ENCODE results near the gene MIS12. TPM values are rescaled to one million over a fixed set of nuclear protein-coding genes. Genes with fewer than 3 reads are reported as not detected.

The MIS12 gene
- total RNA-seq, result 10 to 100 TPM; 10.2 to 14.3 (median 12.0) TPM
- long read RNA-seq, donor 1, transcript MIS12-202 (2 exons, 2,204 nt), result major isoform, 8 of 18 reads
- long read RNA-seq, donor 1, partial matches to known transcripts, result 3 of 18 reads
- long read RNA-seq, donor 1, other reads (novel, unspliced or antisense), result 3 of 18 reads
- long read RNA-seq, donor 2, transcript MIS12-202 (2 exons, 2,204 nt), result major isoform, 6 of 8 reads
- long read RNA-seq, donor 2, partial matches to known transcripts, result 0 of 8 reads
- long read RNA-seq, donor 2, other reads (novel, unspliced or antisense), result 0 of 8 reads

GRCh38 chr17:5486206-5487124 lies at the start of gene MIS12:
TSS of gene MIS12 (plus strand) at chr17:5486566. CDS start at chr17:5488863, 2,297 bp downstream.
- intact Hi-C loops (cut with DNase I, micrococcal nuclease), result no loop called here
- Histone ChIP-seq H3K9me3 (no peaks in the 10 kb centered on the region), H3K4me1 (ENCODE audit: low read depth) (peaks cover 19% of the 10 kb centered on the region), H3K36me3 (ENCODE audit: low read depth) (no peaks in the 10 kb centered on the region), H3K4me3 (peak within 1 kb of the TSS; percentile 85)
- TF ChIP-seq CTCF (IDR thresholded peaks at IDR 0.05), result no peak
- DNase-seq (peak; percentile 95 to 99 (median 98)), ATAC-seq (peak; percentile 96)

GRCh38 chr17:5437721-5438317 lies 48.5 kb upstream of the MIS12 start:
- DNase-seq, result no peak
- no peak for TF ChIP-seq CTCF (IDR thresholded peaks at IDR 0.05)
- intact Hi-C loops (cut with DNase I, micrococcal nuclease), result no loop called here
- no peaks in the 10 kb centered on the region for H3K9me3 ChIP-seq
- no peaks in the 10 kb centered on the region for H3K36me3 ChIP-seq (ENCODE audit: low read depth)
- no peak for ATAC-seq
- no peak overlapping the region for H3K4me3 ChIP-seq
- H3K4me1 ChIP-seq (ENCODE audit: low read depth), result peaks cover 16% of the 10 kb centered on the region

- peak; percentile 94 to 97 (median 97) for DNase-seq
- Histone ChIP-seq H3K9me3 (no peaks in the 10 kb centered on the region), H3K4me1 (ENCODE audit: low read depth) (peaks cover 16% of the 10 kb centered on the region), H3K4me3 (peak within 1 kb of the TSS; percentile 54), H3K36me3 (ENCODE audit: low read depth) (no peaks in the 10 kb centered on the region)
- intact Hi-C loops (cut with DNase I, micrococcal nuclease), result no loop called here
- peak; percentile 100 for TF ChIP-seq CTCF (IDR thresholded peaks at IDR 0.05)
- ATAC-seq, result peak; percentile 98
Measured at GRCh38 chr17:5438716-5439445, 47.5 kb upstream of the MIS12 start, which contains the start of gene C1QBP. TSS of gene C1QBP (minus strand) at chr17:5439155. CDS start at chr17:5439073, 82 bp downstream.

GRCh38 chr17:5439446-5439764 lies 47.0 kb upstream of the MIS12 start:
- Histone ChIP-seq H3K36me3 (ENCODE audit: low read depth) (no peaks in the 10 kb centered on the region), H3K4me1 (ENCODE audit: low read depth) (peaks cover 16% of the 10 kb centered on the region), H3K4me3 (no peak overlapping the region), H3K9me3 (no peaks in the 10 kb centered on the region)
- DNase-seq, result no peak
- ATAC-seq, result no peak
- intact Hi-C loops (cut with DNase I, micrococcal nuclease), result no loop called here
- TF ChIP-seq CTCF (IDR thresholded peaks at IDR 0.05), result no peak

- no peak overlapping the region for H3K4me3 ChIP-seq
- no peak for DNase-seq
- intact Hi-C loops (cut with DNase I, micrococcal nuclease), result no loop called here
- no peak for TF ChIP-seq CTCF (IDR thresholded peaks at IDR 0.05)
- H3K4me1 ChIP-seq (ENCODE audit: low read depth), result peaks cover 5% of the 10 kb centered on the region
- no peaks in the 10 kb centered on the region for H3K9me3 ChIP-seq
- H3K36me3 ChIP-seq (ENCODE audit: low read depth), result no peaks in the 10 kb centered on the region
- ATAC-seq, result no peak
Measured at GRCh38 chr17:5443728-5444127, 42.6 kb upstream of the MIS12 start.
